Measurements from ENCODE around the gene STRA6. TPM values are rescaled to one million over a fixed set of nuclear protein-coding genes. Genes with fewer than 3 reads are reported as not detected.

STRA6 gene
- polyA plus RNA-seq, 1 of the 3 experiments (the other 2 are of a cell fraction), result 27.9 TPM

DNA sequence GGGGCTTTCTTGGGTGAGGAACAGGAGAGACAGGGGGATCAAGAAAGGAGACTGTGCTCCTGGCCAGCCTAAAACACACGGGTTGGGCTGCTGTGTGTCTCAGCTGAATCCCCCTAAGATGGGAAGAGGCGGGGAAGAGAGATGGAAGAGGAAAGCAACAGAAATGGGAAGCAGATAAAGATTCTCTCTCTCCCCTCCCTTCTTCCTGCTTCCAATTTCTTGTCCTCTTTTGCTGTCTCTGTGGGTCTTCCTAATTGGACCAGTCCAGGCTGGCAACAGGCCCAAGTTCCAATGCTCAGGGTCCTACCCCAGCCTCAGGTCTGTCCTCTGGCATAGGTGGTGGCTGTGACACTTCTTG, 65.1 kb downstream of the STRA6 start:
- POLR2A ChIA-PET, result no interaction called here
- CTCF ChIA-PET, result interaction anchor here (1.0 kb wide), 1 partner anchor 170 kb away, joined by 3 read pairs; no protein-coding TSS in a partner anchor

More for the DNA sequence above, 65.1 kb downstream of the STRA6 start:
- Histone ChIP-seq H3K79me2 (ENCODE audit: insufficient read depth) (no peaks in the 10 kb centered on the region), H3K27me3 (ENCODE audit: insufficient read depth) (no peaks in the 10 kb centered on the region), H4K20me1 (ENCODE audit: insufficient read depth) (no peaks in the 10 kb centered on the region), H3K4me3 (ENCODE audit: low read depth in 2 of 2, low read length in 1 of 2) (no peak overlapping the region), H2AFZ (ENCODE audit: low read depth) (no peak overlapping the region), H3K36me3 (replicated peaks in 1 of 2; ENCODE audit: control insufficient read depth in 1 of 2, insufficient read depth in 2 of 2, low read length in 1 of 2) (no peaks in the 10 kb centered on the region), H3F3A (replicated peaks; ENCODE audit: insufficient read depth) (peaks cover 7% of the 10 kb centered on the region), H3K9me2 (no peaks in the 10 kb centered on the region), H3K4me1 (ENCODE audit: control insufficient read depth in 1 of 2, insufficient read depth in 2 of 2, low read depth in 1 of 2, low read length in 1 of 2) (peaks cover 13 to 37% of the 10 kb centered on the region in 2 experiments; a peak in 3 of 4 replicates), H3K4me2 (no peak overlapping the region; the same call in 1 of the 2 replicates), H3K9me3 (no peaks in the 10 kb centered on the region), H3K9ac (no peak overlapping the region), H3K27ac (ENCODE audit: low read depth in 2 of 2, low read length in 1 of 2) (peak overlapping the region in 1 of 2 experiments; percentile 95; a peak in 2 of 4 replicates)
- DNase-seq, result no peak
- TF ChIP-seq TCF12 (IDR thresholded peaks at IDR 0.05) (no peak), TAF1 (IDR thresholded peaks at IDR 0.05; ENCODE audit: borderline replicate concordance, low read depth, low read length) (no peak), NFIC (IDR thresholded peaks at IDR 0.05; ENCODE audit: borderline replicate concordance) (no peak), RFX5 (IDR thresholded peaks at IDR 0.05; ENCODE audit: low read length) (no peak), MXI1 (IDR thresholded peaks at IDR 0.05; ENCODE audit: low read depth, low read length) (no peak), SMC3 (IDR thresholded peaks at IDR 0.05; ENCODE audit: low read depth, low read length) (no peak), RAD21 (IDR thresholded peaks at IDR 0.05; ENCODE audit: low read length) (no peak), RXRA (IDR thresholded peaks at IDR 0.05; ENCODE audit: borderline replicate concordance, low read depth) (no peak), FOSL2 (IDR thresholded peaks at IDR 0.05; ENCODE audit: borderline replicate concordance, low read depth) (no peak), ELF1 (IDR thresholded peaks at IDR 0.05) (no peak), NRF1 (IDR thresholded peaks at IDR 0.05; ENCODE audit: low read depth, low read length) (no peak), EZH2phosphoT487 (IDR thresholded peaks at IDR 0.05; ENCODE audit: borderline replicate concordance, low read depth) (no peak), GATA2 (CRISPR knock-in tag; IDR thresholded peaks at IDR 0.05) (no peak)
- TF ChIP-seq, protein P1, sequence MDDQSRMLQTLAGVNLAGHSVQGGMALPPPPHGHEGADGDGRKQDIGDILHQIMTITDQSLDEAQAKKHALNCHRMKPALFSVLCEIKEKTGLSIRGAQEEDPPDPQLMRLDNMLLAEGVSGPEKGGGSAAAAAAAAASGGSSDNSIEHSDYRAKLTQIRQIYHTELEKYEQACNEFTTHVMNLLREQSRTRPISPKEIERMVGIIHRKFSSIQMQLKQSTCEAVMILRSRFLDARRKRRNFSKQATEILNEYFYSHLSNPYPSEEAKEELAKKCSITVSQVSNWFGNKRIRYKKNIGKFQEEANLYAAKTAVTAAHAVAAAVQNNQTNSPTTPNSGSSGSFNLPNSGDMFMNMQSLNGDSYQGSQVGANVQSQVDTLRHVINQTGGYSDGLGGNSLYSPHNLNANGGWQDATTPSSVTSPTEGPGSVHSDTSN (IDR thresholded peaks at IDR 0.05), result no peak
- TF ChIP-seq, protein P2, sequence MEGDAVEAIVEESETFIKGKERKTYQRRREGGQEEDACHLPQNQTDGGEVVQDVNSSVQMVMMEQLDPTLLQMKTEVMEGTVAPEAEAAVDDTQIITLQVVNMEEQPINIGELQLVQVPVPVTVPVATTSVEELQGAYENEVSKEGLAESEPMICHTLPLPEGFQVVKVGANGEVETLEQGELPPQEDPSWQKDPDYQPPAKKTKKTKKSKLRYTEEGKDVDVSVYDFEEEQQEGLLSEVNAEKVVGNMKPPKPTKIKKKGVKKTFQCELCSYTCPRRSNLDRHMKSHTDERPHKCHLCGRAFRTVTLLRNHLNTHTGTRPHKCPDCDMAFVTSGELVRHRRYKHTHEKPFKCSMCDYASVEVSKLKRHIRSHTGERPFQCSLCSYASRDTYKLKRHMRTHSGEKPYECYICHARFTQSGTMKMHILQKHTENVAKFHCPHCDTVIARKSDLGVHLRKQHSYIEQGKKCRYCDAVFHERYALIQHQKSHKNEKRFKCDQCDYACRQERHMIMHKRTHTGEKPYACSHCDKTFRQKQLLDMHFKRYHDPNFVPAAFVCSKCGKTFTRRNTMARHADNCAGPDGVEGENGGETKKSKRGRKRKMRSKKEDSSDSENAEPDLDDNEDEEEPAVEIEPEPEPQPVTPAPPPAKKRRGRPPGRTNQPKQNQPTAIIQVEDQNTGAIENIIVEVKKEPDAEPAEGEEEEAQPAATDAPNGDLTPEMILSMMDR (IDR thresholded peaks at IDR 0.05), result no peak
- TF ChIP-seq, protein P3, sequence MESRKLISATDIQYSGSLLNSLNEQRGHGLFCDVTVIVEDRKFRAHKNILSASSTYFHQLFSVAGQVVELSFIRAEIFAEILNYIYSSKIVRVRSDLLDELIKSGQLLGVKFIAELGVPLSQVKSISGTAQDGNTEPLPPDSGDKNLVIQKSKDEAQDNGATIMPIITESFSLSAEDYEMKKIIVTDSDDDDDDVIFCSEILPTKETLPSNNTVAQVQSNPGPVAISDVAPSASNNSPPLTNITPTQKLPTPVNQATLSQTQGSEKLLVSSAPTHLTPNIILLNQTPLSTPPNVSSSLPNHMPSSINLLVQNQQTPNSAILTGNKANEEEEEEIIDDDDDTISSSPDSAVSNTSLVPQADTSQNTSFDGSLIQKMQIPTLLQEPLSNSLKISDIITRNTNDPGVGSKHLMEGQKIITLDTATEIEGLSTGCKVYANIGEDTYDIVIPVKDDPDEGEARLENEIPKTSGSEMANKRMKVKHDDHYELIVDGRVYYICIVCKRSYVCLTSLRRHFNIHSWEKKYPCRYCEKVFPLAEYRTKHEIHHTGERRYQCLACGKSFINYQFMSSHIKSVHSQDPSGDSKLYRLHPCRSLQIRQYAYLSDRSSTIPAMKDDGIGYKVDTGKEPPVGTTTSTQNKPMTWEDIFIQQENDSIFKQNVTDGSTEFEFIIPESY (IDR thresholded peaks at IDR 0.05; ENCODE audit: borderline replicate concordance, low read depth), result no peak
- 85% methylated on average over 2 of the region's 2 CpGs for WGBS (ENCODE audit: low lambda C conversion rate)
